GM19025 (cell line): Measurements from ENCODE around the gene ALDH16A1.
"Not testable (repeated sequence)": the region's sequence is repeated elsewhere in the genome, so short reads cannot be mapped to it uniquely, and the experiment has no call there.

ENCODE experiments used
- ATAC-seq: cut with Tn5 transposase; IDR thresholded peaks from one replicate; pipeline ENCODE4 v1.9.1; 2021; ENCODE audit warnings: mild to moderate bottlenecking, low read depth, moderate library complexity; ENCODE audit not compliant: unreplicated experiment

Gene ALDH16A1

DNA sequence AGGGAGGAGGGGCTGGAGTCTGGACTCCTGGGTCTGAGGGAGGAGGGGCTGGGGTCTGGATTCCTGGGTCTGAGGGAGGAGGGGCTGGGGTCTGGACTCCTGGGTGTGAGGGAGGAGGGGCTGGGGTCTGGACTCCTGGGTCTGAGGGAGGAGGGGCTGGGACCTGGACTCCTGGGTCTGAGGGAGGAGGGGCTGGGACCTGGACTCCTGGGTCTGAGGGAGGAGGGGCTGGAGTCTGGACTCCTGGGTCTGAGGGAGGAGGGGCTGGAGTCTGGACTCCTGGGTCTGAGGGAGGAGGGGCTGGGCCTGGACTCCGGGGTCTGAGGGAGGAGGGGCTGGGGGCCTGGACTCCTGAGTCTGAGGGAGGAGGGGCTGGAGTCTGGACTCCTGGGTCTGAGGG, 8.1 kb downstream of the ALDH16A1 start:
- not testable (repeated sequence) for ATAC-seq

GRCh38 chr19:49461656-49462055, 8.6 kb downstream of the ALDH16A1 start:
- ATAC-seq: no peak

GRCh38 chr19:49462492-49462891, 9.5 kb downstream of the ALDH16A1 start:
- no peak for ATAC-seq

DNA sequence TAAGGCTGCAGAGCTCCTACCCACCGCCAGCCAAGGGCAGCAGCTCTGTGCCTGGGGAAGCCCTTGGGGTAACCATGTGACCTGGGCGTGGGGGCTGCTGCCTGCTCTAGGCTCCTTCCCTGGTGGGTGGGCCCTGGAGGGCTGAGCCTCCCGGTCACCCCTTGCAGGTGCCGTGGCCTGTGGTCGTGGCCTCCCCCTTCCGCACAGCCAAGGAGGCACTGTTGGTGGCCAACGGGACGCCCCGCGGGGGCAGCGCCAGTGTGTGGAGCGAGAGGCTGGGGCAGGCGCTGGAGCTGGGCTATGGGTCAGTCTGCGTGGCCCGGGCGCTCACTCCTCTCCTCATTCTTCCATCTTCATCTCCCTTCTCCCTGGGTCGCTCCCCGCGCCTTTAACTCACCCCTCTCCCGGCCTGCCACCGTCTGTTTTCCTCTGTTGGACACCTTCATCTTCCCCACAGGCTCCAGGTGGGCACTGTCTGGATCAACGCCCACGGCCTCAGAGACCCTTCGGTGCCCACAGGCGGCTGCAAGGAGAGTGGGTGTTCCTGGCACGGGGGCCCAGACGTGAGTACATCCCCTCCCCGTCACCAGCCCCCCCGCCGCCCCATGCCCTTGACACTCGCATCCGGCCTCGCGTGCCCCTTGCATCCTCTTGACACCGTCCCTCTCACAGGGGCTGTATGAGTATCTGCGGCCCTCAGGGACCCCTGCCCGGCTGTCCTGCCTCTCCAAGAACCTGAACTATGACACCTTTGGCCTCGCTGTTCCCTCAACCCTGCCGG, 11.1 kb downstream of the ALDH16A1 start:
- ATAC-seq: no peak

DNA sequence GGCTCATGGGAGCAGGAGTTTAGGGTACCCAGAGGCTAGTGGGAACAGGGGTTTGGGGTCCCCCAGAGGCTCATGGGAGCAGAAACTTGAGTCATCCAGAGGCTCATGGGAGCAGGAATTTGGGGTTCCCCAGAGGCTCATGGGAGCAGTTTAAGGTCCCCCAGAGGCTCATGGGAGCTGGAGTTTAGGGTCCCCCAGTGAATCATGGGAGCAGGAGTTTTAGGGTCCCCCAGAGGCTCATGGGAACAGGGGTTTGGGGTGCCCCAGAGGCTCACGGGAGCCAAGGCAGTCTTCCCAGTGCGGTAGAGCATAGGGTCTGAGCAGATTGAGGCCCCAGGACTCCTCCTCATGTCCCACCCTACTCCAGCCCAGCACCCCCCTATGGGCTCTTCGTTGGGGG, 12.3 kb downstream of the ALDH16A1 start:
- no peak for ATAC-seq

DNA sequence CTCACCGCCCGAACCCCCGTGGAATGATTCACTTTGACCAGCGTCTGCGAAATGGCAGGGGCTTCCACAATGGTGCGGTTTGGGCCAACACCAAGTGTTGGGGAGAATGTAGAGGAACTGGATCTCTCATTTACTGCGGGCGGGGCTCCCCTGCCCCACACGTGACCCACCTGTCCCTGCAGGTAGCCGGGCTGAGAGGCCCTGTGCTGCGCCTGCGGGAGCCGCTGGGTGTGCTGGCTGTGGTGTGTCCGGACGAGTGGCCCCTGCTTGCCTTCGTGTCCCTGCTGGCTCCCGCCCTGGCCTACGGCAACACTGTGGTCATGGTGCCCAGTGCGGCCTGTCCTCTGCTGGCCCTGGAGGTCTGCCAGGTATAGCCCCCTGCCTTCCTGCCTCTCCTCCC, 15.2 kb downstream of the ALDH16A1 start:
- ATAC-seq: no peak

GRCh38 chr19:49468746-49469447, 15.9 kb downstream of the ALDH16A1 start:
- ATAC-seq: no peak

DNA sequence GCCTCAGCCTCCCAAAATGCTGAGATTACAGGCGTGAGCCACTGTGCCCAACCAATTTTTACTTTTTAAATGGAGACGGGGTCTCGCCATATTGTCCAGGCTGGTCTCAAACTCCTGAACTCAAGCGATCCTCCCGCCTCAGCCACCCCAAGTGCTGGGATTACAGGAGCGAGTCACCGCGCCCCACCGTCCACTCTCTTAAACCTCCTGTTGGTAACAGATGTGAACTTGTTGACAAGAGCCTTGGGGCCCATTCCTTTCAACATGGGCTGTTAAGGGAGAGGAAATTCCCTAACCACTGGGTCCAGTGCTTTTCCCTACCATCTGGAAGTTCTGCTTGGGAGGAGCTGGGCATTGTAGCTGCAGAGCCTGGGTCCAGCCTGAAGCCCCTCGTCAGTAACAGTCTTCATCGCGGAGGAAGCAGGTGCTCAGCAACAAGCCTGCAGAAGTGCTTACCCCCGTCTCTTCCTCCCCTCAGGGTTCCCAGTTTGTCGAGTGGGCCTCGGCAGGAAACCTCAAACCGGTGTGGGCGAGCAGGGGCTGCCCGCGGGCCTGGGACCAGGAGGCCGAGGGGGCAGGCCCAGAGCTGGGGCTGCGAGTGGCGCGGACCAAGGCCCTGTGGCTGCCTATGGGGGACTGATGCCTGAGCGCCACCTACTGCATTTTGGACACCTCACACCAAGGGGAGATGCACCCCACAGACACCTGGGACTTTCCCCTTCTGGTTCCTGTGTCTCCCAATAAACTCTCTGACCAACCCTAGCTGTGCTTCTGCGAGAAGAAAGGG, 17.0 kb downstream of the ALDH16A1 start:
- peak; percentile 51 for ATAC-seq

- no peak for ATAC-seq
Observed at GRCh38 chr19:49470615-49470978, 17.6 kb downstream of the ALDH16A1 start.

DNA sequence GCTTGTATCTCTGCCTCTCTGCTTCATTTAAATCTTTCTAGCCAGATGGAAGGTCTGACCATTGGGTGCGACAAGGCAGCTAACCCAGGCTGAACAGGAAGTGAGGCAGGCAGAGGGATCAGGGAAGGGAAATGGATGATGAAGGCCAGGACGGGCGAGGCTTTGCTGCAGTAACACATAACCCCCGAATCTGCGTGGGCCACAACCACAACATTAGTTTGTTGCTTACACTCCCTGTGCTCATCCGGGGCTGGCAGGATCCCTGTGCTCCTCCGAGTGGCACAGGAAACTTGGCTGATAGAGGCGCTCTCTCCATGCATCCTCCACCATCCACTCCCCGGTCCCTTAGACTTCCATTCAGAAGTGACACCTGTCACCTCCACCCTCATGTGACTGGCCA, 19.9 kb downstream of the ALDH16A1 start:
- no peak for ATAC-seq

- ATAC-seq: not testable (repeated sequence)
Observed at GRCh38 chr19:49473501-49473867, 20.5 kb downstream of the ALDH16A1 start.

GRCh38 chr19:49473868-49474541, 21.0 kb downstream of the ALDH16A1 start, which contains the start of gene FLT3LG:
Gene FLT3LG, plus strand, starts transcription at chr19:49474215. Its CDS starts 425 bp downstream, at chr19:49474640.
- peak; percentile 51 for ATAC-seq

DNA sequence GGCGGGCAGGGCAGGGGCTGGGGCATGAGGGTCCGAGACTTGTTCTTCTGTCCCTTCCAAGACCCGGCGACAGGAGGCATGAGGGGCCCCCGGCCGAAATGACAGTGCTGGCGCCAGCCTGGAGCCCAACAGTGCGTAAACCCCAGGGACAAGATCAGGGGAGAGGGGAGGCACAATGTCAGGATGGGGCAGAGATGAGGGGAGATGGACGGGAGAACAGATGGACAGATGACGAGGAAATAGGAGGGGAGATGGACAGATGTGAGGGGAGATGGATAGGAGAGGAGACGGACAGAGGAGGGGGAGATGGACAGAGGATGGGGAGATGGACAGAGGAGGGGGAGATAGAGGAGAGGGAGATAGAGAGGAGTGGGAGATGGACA, 21.5 kb downstream of the ALDH16A1 start:
- ATAC-seq: no peak

DNA sequence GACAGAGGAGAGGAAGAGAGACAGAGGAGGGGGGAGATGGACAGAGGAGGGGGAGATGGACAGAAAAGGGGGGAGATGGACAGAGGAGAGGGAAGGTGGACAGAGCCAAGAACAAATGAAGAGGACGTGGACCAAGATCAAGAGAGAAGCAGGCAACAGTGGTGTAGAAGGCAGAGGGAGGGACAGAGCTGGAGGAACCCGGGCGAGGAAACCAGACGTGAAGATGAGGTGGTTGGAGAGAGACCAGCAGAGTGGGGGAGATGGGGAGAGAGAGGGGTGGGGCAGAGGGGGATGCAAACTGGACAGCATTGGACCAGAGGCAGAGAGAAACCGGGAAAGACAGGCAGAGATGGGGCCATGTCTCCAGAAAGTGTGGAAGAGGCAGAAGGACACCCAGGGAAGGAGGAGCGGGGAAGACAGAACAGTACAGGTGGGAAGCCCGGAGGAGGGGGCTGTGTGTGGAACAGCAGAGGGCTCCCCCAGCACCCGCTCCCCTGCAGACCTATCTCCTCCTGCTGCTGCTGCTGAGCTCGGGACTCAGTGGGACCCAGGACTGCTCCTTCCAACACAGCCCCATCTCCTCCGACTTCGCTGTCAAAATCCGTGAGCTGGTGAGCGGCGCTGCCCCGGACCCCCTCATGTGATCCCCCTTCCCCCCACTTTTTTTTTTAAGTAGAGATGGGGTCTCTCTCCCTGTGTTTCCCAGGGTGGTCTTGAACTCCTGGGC, 22.3 kb downstream of the ALDH16A1 start:
- no peak for ATAC-seq

- ATAC-seq: no peak
Observed at GRCh38 chr19:49475995-49476880, 23.2 kb downstream of the ALDH16A1 start.

- ATAC-seq: no peak
Observed at GRCh38 chr19:49479975-49480628, 27.1 kb downstream of the ALDH16A1 start.

DNA sequence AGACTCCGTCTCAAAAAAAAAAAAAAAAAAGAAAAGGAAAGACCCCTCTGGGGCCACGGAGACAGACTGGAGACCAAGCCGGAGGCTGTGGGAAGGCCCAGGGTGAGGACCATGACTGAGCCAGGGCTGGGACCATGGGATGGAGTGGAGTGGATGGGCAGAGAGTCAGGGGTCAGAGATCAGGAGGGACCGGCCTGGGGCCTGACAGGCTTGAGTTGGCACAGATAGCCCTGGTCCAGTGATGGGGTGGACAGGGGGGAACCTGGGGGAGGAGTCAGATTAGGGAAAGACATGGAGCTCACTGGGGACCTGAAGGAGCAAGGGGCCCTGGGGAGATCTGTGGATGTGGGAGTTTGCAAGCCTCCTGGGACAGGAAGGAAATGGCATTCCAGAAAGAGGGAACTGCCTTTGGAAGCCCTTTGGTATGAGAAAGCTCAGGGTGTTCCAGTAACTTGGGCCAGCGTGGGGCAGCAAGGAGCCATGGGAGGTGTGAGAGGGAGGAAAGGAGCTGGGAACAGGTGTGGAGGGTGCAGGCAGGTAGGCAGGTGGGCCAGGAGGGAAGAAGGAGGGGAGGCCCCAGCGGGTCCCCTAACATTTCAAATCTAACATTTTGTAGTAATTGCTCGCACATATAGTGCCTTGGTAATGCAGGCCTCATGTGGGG, 28.1 kb downstream of the ALDH16A1 start:
- no peak for ATAC-seq

DNA sequence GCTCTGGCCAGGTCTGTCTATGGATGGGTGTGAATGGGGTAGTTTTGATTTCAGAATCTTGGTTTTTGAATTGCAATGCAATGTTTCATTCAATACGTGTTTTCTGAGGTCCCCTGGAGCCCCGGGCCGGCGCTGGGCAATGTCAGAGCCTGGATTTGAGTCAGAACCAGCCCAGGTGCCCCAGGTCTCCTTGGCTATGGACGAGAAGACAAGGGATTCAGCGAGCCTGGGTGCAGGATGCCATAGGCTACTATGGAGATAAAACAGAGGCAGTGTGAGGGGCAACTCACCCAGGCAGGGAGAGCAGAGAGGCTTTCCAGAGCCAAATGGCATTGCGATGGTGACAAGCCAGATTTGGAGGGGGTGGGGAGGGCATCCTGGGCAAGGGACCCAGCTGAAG, 33.2 kb downstream of the ALDH16A1 start:
- ATAC-seq: no peak
